ENCODE results near the gene SHQ1.
"Not testable (repeated sequence)": the region's sequence is repeated elsewhere in the genome, so short reads cannot be mapped to it uniquely, and the experiment has no call there.

SHQ1 gene

GRCh38 chr3:72710471-72710870 lies 137.8 kb downstream of the SHQ1 start:
- not testable (repeated sequence) for DNase-seq

- no peak for DNase-seq
These were observed 139.8 kb downstream of the SHQ1 start for GRCh38 chr3:72708441-72708840.

DNA sequence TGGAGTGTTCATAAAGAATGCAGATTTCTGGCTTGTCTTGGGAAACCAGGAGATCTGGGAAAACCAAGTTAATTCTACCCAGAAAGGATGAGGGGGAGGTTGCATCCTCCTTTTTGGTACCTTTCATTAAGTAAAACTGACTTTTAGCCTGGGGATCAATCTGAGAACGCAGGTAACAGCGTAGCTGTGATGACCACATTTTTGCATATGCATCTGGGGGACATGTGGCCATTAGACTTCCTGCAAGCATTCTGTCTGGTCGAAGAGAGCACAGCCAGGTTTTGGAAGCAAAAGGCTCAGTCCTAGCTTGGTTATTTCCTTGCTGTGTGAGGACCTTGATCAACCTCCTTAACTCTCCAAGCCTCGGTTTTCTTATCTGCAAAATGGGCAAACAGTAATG lies 145.2 kb downstream of the SHQ1 start:
- no peak for DNase-seq

DNA sequence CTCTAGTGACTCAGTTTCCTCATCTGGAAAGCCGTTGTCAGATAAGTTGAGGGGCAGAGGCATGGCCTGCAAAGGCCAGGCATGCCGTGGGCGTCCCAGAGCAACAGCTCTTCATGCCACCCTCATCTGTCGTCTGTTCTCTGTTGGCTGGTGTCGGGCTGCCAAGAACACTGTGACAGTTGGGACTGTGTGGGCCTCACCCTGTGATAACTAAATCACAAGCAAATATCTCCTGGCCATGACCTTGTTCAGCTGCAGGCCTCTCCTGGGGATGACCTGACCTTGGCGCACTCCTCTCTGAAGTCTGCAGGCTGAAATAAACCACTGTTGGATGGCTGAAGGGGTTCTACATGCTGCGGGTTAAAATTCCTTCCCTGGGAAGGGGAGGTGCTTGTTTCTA lies 145.9 kb downstream of the SHQ1 start:
- DNase-seq = no peak

DNA sequence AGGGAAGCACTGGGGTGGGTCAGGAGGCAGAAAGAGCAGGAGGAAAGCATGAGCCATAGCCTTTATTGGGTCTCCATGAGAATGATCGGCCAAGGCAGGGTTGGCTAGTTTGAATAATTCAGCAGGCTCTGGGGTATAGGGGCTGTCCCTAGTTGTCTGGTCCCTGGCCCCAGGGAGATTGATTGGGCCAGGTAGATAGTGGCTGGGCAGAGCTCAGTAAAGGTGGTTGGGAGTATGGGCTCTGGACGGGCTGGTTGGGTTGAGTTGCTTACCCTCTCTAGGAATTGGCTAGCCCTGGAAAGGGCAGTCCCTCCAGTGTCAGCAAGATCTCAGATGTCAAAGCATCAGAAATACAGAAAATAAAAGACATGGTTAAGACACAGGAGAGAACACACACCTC lies 148.1 kb downstream of the SHQ1 start:
- no peak for DNase-seq

GRCh38 chr3:72699631-72700030 lies 148.6 kb downstream of the SHQ1 start:
- no peak for DNase-seq

All from activated effector memory CD4-positive, alpha-beta T cell treated with Interleukin-2 at 50 U/mL for 16 hours (primary cell).